Stimulated activated effector memory CD8-positive, alpha-beta T cell treated with anti-CD3 and anti-CD28 coated beads, Interleukin-12 subunit alpha, Interleukin-12 subunit beta, amount 100 ng/mL, for 72 hours (primary cell): ENCODE measurements around the gene CWH43.
"Not testable (repeated sequence)": the region's sequence is repeated elsewhere in the genome, so short reads cannot be mapped to it uniquely, and the experiment has no call there.

ENCODE experiments used
- ATAC-seq: fragments of 150-1000 bp; cut with Tn5 transposase; 2 replicates; pipeline ENCODE4 v1.10.0; 2021
- DNase-seq, 2 donors: peaks; one replicate each; pipeline ENCODE4 v3.0.0; 2021 to 2022; ENCODE audit warnings: low spot score in 2 of 2
- H3K27ac Mint-ChIP-seq: one replicate; pipeline ENCODE4 v1.8.0; 2022; ENCODE audit warnings: mild to moderate bottlenecking, mixed read lengths
- H3K36me3 Mint-ChIP-seq: one replicate; pipeline ENCODE4 v1.8.0; 2022; ENCODE audit warnings: mild to moderate bottlenecking, mixed read lengths
- H3K4me1 Mint-ChIP-seq: one replicate; pipeline ENCODE4 v1.8.0; 2022; ENCODE audit warnings: mixed read lengths
- H3K4me3 Mint-ChIP-seq: one replicate; pipeline ENCODE4 v1.8.0; 2022; ENCODE audit warnings: mild to moderate bottlenecking, mixed read lengths
- H3K9me3 Mint-ChIP-seq: one replicate; pipeline ENCODE4 v1.8.0; 2022; ENCODE audit warnings: mixed read lengths

The CWH43 gene

GRCh38 chr4:49000806-49001205 lies 14.7 kb downstream of the CWH43 start:
- Mint-ChIP-seq H3K27ac (no peak overlapping the region), H3K36me3 (no peaks in the 10 kb centered on the region), H3K4me3 (no peak overlapping the region), H3K4me1 (no peaks in the 10 kb centered on the region), H3K9me3 (peaks cover 2% of the 10 kb centered on the region)
- ATAC-seq (no peak), DNase-seq (no peak)

- Mint-ChIP-seq H3K4me3 (no peak overlapping the region), H3K36me3 (no peaks in the 10 kb centered on the region), H3K27ac (no peak overlapping the region)
Observed at GRCh38 chr4:49002931-49003330, 16.9 kb downstream of the CWH43 start.

GRCh38 chr4:49018718-49019295 lies 32.7 kb downstream of the CWH43 start:
- no peak overlapping the region for H3K4me3 Mint-ChIP-seq
- H3K36me3 Mint-ChIP-seq, result no peaks in the 10 kb centered on the region
- no peak overlapping the region for H3K27ac Mint-ChIP-seq
- H3K9me3 Mint-ChIP-seq, result peaks cover 3% of the 10 kb centered on the region
- no peaks in the 10 kb centered on the region for H3K4me1 Mint-ChIP-seq
- DNase-seq (no peak), ATAC-seq (no peak)

More at GRCh38 chr4:49002931-49003330, 16.9 kb downstream of the CWH43 start:
- DNase-seq, result no peak
- peaks cover 2% of the 10 kb centered on the region for H3K9me3 Mint-ChIP-seq
- H3K4me1 Mint-ChIP-seq, result no peaks in the 10 kb centered on the region
- no peak for ATAC-seq

GRCh38 chr4:49032440-49033161 lies 46.5 kb downstream of the CWH43 start:
- Mint-ChIP-seq H3K4me3 (no peak overlapping the region), H3K9me3 (no peaks in the 10 kb centered on the region)
- DNase-seq, result no peak

GRCh38 chr4:49036528-49036927 lies 50.5 kb downstream of the CWH43 start:
- Mint-ChIP-seq H3K27ac (no peak overlapping the region), H3K9me3 (no peaks in the 10 kb centered on the region), H3K4me3 (no peak overlapping the region), H3K4me1 (no peaks in the 10 kb centered on the region), H3K36me3 (no peaks in the 10 kb centered on the region)
- DNase-seq (no peak), ATAC-seq (no peak)

More at GRCh38 chr4:49032440-49033161, 46.5 kb downstream of the CWH43 start:
- no peaks in the 10 kb centered on the region for H3K4me1 Mint-ChIP-seq
- no peak for ATAC-seq
- H3K27ac Mint-ChIP-seq, result no peak overlapping the region
- no peaks in the 10 kb centered on the region for H3K36me3 Mint-ChIP-seq

- ATAC-seq (no peak), DNase-seq (no peak)
- Mint-ChIP-seq H3K36me3 (no peaks in the 10 kb centered on the region), H3K9me3 (peaks cover 4% of the 10 kb centered on the region), H3K4me1 (no peaks in the 10 kb centered on the region), H3K4me3 (no peak overlapping the region), H3K27ac (no peak overlapping the region)
Observed at GRCh38 chr4:49044270-49044669, 58.2 kb downstream of the CWH43 start.

- H3K4me1 Mint-ChIP-seq, result no peaks in the 10 kb centered on the region
- ATAC-seq (no peak), DNase-seq (no peak)
- H3K36me3 Mint-ChIP-seq, result no peaks in the 10 kb centered on the region
- peaks cover 11% of the 10 kb centered on the region for H3K9me3 Mint-ChIP-seq
- H3K4me3 Mint-ChIP-seq, result no peak overlapping the region
- no peak overlapping the region for H3K27ac Mint-ChIP-seq
Observed at GRCh38 chr4:49058306-49058705, 72.2 kb downstream of the CWH43 start.

GRCh38 chr4:49063670-49064069 lies 77.6 kb downstream of the CWH43 start:
- Mint-ChIP-seq H3K4me1 (no peaks in the 10 kb centered on the region), H3K9me3 (peaks cover 7% of the 10 kb centered on the region), H3K36me3 (no peaks in the 10 kb centered on the region), H3K4me3 (no peak overlapping the region), H3K27ac (no peak overlapping the region)
- ATAC-seq (no peak), DNase-seq (no peak)

- H3K9me3 Mint-ChIP-seq, H3K4me1 Mint-ChIP-seq, ATAC-seq, H3K36me3 Mint-ChIP-seq, DNase-seq, H3K27ac Mint-ChIP-seq, H3K4me3 Mint-ChIP-seq: not testable (repeated sequence)
Observed at GRCh38 chr4:49072196-49072595, 86.1 kb downstream of the CWH43 start.

GRCh38 chr4:49091883-49092282 lies 105.8 kb downstream of the CWH43 start:
- H3K4me1 Mint-ChIP-seq, result peaks cover 19% of the 10 kb centered on the region
- DNase-seq, H3K27ac Mint-ChIP-seq, H3K4me3 Mint-ChIP-seq, H3K36me3 Mint-ChIP-seq: not testable (repeated sequence)
- H3K9me3 Mint-ChIP-seq, result peaks cover 32% of the 10 kb centered on the region
- ATAC-seq, result peak; percentile 45

- H3K27ac Mint-ChIP-seq, DNase-seq, H3K4me3 Mint-ChIP-seq, H3K36me3 Mint-ChIP-seq: not testable (repeated sequence)
- Mint-ChIP-seq H3K4me1 (peaks cover 24% of the 10 kb centered on the region), H3K9me3 (peaks cover 39% of the 10 kb centered on the region)
- ATAC-seq, result peak; percentile 76
Observed at GRCh38 chr4:49092608-49093135, 106.6 kb downstream of the CWH43 start.

- ATAC-seq, H3K4me3 Mint-ChIP-seq, H3K27ac Mint-ChIP-seq, DNase-seq, H3K36me3 Mint-ChIP-seq: not testable (repeated sequence)
- peaks cover 62% of the 10 kb centered on the region for H3K9me3 Mint-ChIP-seq
- H3K4me1 Mint-ChIP-seq, result peaks cover 31% of the 10 kb centered on the region
Observed at GRCh38 chr4:49096215-49096614, 110.1 kb downstream of the CWH43 start.

GRCh38 chr4:49096627-49097026 lies 110.6 kb downstream of the CWH43 start:
- H3K27ac Mint-ChIP-seq, DNase-seq, H3K4me3 Mint-ChIP-seq, H3K36me3 Mint-ChIP-seq: not testable (repeated sequence)
- H3K9me3 Mint-ChIP-seq, result peaks cover 58% of the 10 kb centered on the region
- ATAC-seq, result peak; percentile 54
- peaks cover 27% of the 10 kb centered on the region for H3K4me1 Mint-ChIP-seq

GRCh38 chr4:49097071-49097470 lies 111.0 kb downstream of the CWH43 start:
- Mint-ChIP-seq H3K9me3 (peaks cover 53% of the 10 kb centered on the region), H3K4me1 (peaks cover 23% of the 10 kb centered on the region)
- H3K27ac Mint-ChIP-seq, H3K4me3 Mint-ChIP-seq, H3K36me3 Mint-ChIP-seq, DNase-seq: not testable (repeated sequence)
- ATAC-seq, result peak; percentile 43

GRCh38 chr4:49097505-49097904 lies 111.4 kb downstream of the CWH43 start:
- H3K36me3 Mint-ChIP-seq, DNase-seq, ATAC-seq, H3K27ac Mint-ChIP-seq, H3K4me3 Mint-ChIP-seq: not testable (repeated sequence)
- Mint-ChIP-seq H3K4me1 (peaks cover 26% of the 10 kb centered on the region), H3K9me3 (peaks cover 51% of the 10 kb centered on the region)
